Astrocyte of the hippocampus (primary cell): ENCODE data around the gene COL6A2.
"Not testable (repeated sequence)": the region's sequence is repeated elsewhere in the genome, so short reads cannot be mapped to it uniquely, and the experiment has no call there.

Source experiments
- DNase-seq: peaks from one replicate; pipeline ENCODE4 v3.0.0; 2011; ENCODE audit warnings: low read depth, low spot score

The COL6A2 gene

GRCh38 chr21:46097336-46098293 is at the start of gene COL6A2:
Gene COL6A2 (plus strand): TSS chr21:46098112.
- peak; percentile 89 for DNase-seq

GRCh38 chr21:46048926-46049889 is 48.7 kb upstream of the COL6A2 start:
- DNase-seq: peak; percentile 90

GRCh38 chr21:46049890-46050667 is 47.8 kb upstream of the COL6A2 start:
- DNase-seq: no peak

GRCh38 chr21:46050668-46051378 is 47.1 kb upstream of the COL6A2 start:
- no peak for DNase-seq

GRCh38 chr21:46051379-46051770 is 46.5 kb upstream of the COL6A2 start:
- DNase-seq: no peak

GRCh38 chr21:46051821-46052675 is 45.9 kb upstream of the COL6A2 start:
- DNase-seq: no peak

- peak; percentile 86 for DNase-seq
Measured at GRCh38 chr21:46052703-46053651, 44.9 kb upstream of the COL6A2 start.

GRCh38 chr21:46054031-46054430 is 43.9 kb upstream of the COL6A2 start:
- DNase-seq: no peak

GRCh38 chr21:46054451-46054881 is 43.4 kb upstream of the COL6A2 start:
- peak; percentile 81 for DNase-seq

- no peak for DNase-seq
Measured at GRCh38 chr21:46055863-46056281, 42.0 kb upstream of the COL6A2 start.

GRCh38 chr21:46056450-46056903 is 41.4 kb upstream of the COL6A2 start:
- peak; percentile 88 for DNase-seq

- no peak for DNase-seq
Measured at GRCh38 chr21:46057111-46057709, 40.7 kb upstream of the COL6A2 start.

- DNase-seq: no peak
Measured at GRCh38 chr21:46057710-46058241, 40.1 kb upstream of the COL6A2 start.

- no peak for DNase-seq
Measured at GRCh38 chr21:46058431-46059145, 39.3 kb upstream of the COL6A2 start.

- DNase-seq: no peak
Measured at GRCh38 chr21:46059195-46059594, 38.7 kb upstream of the COL6A2 start.

GRCh38 chr21:46059711-46060455 is 38.0 kb upstream of the COL6A2 start:
- DNase-seq: not testable (repeated sequence)
